NCI-H187 treated with DMSO at 0.1 percent for 48 hours (cell line): Measurements from ENCODE around the gene PIGBOS1.
A peak's percentile ranks its signal among the peaks of the same experiment; 100 is the strongest.
"Not testable (repeated sequence)": the region's sequence is repeated elsewhere in the genome, so short reads cannot be mapped to it uniquely, and the experiment has no call there.

Source experiments
- DNase-seq: peaks from one replicate; lab custom pipeline; 2025; lab: John Stamatoyannopoulos, UW

The PIGBOS1 gene

GRCh38 chr15:55318588-55319494 lies at the start of gene PIGBOS1, which contains the start of gene PIGB:
Gene PIGBOS1, minus strand, starts transcription at chr15:55319123. Its CDS starts 1,331 bp downstream, at chr15:55317792.
Gene PIGB, plus strand, starts transcription at chr15:55319222. Its CDS starts 29 bp downstream, at chr15:55319251.
- DNase-seq = peak; percentile 14

DNA sequence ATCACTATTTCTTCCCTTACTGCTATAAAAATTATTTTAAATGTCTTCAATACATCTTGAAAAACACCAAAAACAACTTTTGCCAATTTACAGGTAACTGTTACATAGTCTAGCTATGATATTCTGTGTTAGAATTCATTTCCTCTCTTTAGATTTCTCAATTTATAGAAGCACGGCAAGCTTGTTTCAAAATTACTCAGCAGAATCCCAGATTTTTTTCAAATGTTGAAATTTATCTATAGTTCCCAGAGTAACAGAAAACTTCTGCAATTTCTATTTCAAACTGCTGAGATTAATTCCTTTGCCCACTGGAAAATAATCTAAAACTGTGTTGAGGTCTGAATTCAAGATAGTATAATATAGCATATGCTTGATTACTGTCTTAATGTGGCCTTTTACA lies 48.1 kb upstream of the PIGBOS1 start:
- no peak for DNase-seq

- no peak for DNase-seq
Measured at GRCh38 chr15:55362641-55363040, 43.7 kb upstream of the PIGBOS1 start.

- DNase-seq = no peak
Measured at GRCh38 chr15:55361048-55361447, 42.1 kb upstream of the PIGBOS1 start.

DNA sequence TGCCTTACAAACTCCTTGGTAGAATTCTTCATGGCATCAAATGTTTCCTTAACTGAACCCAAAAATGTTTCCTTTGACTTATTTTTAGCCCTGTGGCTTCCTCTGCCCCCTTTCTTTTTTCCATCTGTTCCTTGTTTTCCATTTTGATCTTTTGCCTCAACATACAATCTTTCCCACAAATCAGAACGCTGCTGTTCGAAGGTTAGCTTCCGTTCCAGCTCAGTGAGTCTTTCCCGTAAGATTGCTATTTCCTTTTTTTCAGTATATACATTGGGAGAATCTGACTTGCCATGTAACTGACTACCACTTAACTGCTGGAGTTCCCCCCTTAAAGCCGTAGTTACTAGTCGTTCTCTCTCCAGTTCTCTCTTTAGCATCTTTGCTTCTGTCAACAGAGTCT lies 41.3 kb upstream of the PIGBOS1 start:
- no peak for DNase-seq

DNA sequence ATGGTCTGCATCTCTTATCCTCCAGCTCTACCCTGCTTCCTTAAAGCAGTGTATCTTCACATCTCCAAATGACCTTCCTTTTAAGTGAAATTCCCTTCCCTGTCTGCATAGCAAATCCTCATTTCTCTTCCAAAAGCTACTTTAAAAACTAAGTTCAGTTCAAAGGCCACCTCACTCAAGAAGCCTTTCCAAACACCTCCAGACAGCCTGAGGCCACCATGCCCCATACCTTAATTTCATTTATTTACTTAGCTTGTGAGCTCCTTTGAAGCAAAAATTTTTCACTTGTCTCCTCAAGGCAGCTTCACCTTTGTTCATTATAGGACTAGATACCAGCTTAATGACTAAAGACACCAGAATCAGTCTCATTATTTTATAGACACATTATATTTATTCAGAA lies 39.5 kb upstream of the PIGBOS1 start:
- DNase-seq = no peak

- DNase-seq = no peak
Measured at GRCh38 chr15:55357774-55358173, 38.9 kb upstream of the PIGBOS1 start.

DNA sequence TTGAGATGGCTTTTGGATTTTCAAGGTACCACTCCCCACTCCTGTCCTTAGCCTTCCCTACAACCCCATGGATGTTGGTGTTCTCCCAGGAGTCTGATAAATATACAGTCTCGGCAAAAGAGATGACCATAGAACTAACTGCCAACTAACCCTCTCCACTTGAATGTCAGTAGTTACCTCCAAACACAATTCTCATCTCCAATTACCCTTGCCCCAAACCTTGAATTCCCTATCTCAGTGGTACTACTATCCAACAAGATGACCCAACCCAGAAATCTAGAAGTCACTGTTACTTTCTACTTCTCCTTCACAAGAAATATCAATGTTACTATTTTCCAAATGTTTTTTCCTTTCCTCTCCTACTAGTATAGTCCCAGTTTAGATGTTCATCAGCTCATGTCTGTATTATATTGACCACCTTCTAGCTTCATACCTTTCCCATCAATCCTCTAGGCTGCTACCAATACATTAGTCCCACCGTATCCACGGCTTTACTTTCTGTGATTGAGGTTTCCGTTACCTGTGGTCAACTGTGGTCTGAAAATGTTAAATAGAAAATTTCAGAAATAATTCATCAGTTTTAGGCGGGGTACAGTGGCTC lies 38.2 kb upstream of the PIGBOS1 start:
- DNase-seq = no peak

DNA sequence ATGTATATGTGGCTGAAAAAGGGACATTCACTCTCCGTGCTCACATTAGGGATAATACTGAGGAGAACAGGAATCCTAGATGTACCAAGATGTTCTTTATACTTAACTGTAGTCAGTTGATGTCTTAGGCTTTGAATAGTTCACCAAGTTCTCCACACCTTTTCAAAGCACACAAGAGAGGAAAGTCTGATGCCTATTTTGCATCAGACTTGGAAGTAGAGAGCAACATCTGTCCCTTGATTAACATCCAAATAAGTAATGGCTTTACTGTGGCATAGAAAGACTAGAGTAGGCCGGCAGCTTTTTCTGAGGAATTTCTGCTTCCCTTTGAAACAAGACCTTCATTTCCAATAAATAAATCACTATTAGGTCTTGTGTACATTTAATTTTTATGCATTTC lies 34.1 kb upstream of the PIGBOS1 start:
- DNase-seq = no peak

- no peak for DNase-seq
Measured at GRCh38 chr15:55349282-55349681, 30.4 kb upstream of the PIGBOS1 start.

GRCh38 chr15:55348281-55348778 lies 29.4 kb upstream of the PIGBOS1 start:
- DNase-seq = no peak

GRCh38 chr15:55344206-55344605 lies 25.3 kb upstream of the PIGBOS1 start:
- DNase-seq = no peak

- no peak for DNase-seq
Measured at GRCh38 chr15:55343168-55343567, 24.2 kb upstream of the PIGBOS1 start.

DNA sequence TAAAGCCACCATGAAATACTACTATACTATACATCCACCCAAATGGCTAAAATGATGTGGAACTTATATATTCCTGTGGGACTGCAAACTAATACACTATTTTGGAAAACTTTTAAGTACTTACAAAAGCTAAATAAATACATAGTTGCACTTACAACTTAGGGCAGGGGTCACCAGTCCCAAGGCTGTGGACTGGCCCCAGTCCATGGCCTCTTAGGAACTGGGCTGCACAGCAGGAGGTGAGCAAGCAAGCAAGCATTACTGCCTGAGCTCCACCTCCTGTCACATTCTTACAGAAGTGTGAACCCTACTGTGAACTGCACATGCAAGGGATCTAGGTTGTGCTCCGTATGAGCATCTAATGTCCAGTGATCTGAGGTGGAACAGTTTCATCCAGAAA lies 18.2 kb upstream of the PIGBOS1 start:
- no peak for DNase-seq

- DNase-seq = no peak
Measured at GRCh38 chr15:55334997-55335396, 16.1 kb upstream of the PIGBOS1 start.

GRCh38 chr15:55334371-55334770 lies 15.4 kb upstream of the PIGBOS1 start:
- no peak for DNase-seq

DNA sequence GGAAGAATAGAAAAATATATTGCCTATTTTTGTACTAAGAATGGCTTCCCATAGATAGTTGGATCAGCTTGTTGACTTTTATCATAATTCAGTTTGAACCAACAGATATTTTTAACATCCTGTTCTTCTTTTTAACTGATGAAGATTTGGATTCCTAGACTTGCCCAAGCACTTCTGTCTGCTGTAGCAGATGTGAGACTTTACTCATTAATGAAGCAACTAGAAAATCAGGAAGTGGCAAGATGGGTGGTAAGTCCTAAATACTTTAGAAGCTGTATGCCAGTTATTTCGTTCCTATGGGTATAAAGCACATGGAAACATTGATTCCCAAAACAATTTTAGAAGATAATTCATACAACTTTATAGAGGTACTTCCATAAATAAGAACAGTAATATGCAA lies 8.5 kb upstream of the PIGBOS1 start:
- DNase-seq = no peak

GRCh38 chr15:55322467-55322866 lies 3.5 kb upstream of the PIGBOS1 start:
- DNase-seq = no peak

DNA sequence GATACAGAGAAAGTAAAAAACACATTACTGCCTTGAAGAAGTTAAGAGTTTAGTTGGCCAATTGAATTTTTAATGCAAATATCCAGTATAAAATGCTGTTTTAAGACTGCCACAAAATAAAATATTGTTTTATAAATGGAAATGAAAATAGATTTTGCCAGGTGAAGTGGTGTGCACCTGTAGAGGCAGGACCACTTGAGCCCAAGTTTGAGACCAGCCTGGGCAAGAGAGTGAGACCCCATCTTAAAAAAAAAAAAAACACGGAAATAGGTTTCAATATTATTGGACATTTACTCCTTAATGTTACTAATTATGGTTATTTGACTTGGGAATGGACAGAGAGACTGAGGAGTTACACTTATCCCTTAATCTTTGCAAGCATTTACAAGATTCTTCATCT lies 2.0 kb upstream of the PIGBOS1 start:
- no peak for DNase-seq

DNA sequence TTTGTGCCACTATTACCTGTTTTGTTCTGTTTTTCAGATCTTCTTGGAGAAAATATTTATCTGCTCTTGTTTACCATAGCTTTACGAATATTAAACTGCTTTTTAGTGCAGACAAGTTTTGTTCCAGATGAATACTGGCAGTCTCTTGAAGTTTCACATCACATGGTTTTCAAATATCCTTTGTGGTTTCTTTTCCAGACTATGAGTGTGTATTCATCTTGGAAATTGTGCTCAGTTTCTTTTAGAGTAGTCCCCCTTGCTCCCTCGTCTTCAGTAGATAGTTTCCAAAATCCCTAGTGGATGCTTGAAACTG lies 1.3 kb upstream of the PIGBOS1 start:
- DNase-seq = no peak

DNA sequence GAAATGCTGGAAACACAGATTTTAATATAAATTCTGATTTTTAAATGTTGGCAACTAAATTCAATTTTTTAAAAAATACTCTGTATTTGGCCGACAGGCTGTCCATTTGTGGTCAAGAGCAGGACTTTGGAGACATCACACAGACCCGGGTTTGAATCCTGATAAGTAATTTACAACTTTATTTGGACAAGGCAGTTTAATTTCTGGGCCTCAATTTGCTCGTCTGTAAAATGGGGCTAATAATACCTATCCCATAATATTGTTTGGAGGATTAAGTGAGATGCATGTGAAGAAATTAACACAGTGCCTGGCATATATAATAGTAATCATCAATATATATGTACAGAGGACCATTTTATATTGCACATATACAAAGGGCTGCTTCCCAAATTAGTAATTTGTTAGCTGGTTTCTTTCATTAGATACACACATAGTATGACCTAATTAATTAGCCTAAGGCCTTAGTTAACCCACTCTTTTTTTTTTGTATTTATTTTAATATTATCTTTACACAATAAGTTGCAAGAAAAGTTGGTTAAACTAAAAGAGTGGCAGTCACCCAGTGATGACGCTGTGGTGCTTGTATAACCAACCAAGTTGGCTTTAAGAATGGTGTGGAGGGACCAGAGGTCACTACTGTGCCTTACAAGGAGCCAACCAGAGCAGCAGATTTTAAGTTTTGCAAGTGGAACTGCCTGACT lies 764 bp upstream of the PIGBOS1 start:
- DNase-seq = no peak

DNA sequence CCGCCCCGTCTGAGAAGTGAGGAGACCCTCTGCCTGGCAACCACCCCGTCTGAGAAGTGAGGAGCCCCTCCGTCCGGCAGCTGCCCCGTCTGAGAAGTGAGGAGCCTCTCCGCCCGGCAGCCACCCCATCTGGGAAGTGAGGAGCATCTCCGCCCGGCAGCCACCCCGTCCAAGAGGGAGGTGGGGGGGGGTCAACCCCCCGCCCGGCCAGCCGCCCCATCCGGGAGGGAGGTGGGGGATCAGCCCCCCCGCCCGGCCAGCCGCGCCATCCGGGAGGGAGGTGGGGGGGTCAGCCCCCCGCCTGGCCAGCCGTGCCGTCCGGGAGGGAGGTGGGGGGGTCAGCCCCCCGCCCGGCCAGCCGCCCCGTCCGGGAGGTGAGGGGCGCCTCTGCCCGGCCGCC lies 16.1 kb downstream of the PIGBOS1 start:
- not testable (repeated sequence) for DNase-seq

- DNase-seq = no peak
Measured at GRCh38 chr15:55297315-55297714, 21.6 kb downstream of the PIGBOS1 start.
